GM19455 (cell line): ENCODE measurements around the gene SLAIN2.

Source experiments
- ATAC-seq: cut with Tn5 transposase; IDR thresholded peaks from one replicate; pipeline ENCODE4 v1.9.1; 2021; ENCODE audit not compliant: unreplicated experiment

SLAIN2 gene

GRCh38 chr4:48334236-48334635 is 7.1 kb upstream of the SLAIN2 start:
- no peak for ATAC-seq

DNA sequence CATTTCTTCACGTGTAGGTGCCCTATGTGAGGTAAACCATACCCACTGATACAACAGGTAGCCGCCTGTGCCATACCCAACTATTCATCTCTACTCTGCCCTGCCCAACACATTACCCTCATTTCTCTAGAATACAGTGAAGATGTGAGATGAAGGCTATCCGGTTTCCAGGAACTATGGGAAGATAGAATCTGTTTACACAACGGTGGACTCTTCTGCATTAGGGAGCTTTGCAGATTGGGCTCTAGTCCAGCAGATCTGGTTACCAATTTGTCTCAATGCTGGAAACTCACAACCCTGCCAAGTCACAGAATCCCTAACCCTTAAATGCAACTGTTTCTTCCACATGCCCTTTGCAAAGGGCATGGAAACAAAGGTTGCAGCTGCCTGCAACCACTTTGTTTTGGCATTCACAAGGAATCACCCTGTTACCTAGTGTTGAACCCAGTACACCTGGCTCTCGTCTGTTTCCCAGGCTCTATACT is 6.4 kb upstream of the SLAIN2 start:
- no peak for ATAC-seq

DNA sequence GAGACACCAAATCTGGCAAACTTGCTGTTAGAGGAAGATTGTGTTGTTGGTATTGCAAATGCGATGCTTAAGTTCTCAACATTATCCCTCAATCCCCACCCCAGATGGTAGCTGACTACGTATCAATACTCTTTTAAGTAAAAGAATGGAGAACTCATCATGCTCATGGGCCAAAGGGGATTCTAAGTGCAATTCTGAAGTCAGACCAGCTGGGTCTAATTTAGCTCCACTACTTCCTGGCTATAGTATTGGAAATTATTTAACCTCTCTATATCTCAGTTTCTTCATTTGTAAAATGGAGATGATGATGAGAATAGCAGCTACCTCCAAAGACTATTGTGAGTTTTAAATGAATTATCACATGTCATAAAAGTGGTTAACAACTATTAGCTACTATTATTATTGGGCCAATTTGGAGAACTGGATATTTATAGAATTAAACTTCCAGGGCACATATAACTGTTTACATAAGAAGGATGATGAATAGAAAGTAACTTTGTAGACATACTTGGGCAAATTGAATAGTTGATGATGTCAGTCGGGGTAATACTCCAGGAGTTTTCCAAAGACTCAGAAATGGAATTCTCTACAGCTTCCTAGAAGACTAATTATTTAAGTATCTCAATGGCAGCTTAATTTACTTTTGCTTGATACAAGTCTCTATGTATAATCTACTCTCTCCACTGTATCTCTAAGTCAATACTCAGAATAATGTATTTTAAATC is 5.0 kb upstream of the SLAIN2 start:
- no peak for ATAC-seq

GRCh38 chr4:48337731-48338130 is 3.6 kb upstream of the SLAIN2 start:
- ATAC-seq: no peak

- no peak for ATAC-seq
These were observed 1.7 kb upstream of the SLAIN2 start for GRCh38 chr4:48339642-48340041.

DNA sequence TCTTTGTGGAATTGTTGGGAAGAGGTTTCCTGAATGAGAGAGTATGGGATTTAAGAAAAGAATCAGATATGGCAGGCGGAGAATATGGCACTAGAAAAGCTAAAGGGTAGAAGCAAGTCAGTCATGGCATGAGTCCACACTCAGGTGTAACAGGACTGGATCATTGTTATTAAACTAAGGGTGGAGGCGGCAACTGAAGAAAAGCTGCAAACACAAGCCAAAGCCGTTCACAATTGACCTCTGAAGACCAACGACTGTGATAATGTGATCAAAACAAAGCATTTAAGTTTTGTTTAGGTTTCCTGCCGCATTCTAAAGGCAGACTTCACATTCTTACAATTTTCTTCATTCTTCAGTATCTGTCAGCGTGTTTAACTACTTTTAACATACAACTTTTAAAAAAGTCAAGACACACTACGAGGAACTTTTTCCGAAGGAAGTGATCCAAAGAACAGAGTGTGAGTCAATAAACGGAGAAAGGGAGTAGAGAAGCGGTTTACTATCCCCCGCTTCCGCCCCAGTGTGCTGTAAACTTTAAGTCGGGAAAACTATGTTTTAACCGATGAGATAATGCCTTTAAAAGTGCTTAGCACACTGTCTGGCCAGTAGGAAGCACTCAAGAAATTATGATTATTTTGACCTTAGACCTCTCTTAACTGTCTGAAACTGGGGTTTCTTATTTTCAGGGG is 909 bp upstream of the SLAIN2 start:
- peak; percentile 8 for ATAC-seq

- peak; percentile 26 for ATAC-seq
These were observed 662 bp downstream of the SLAIN2 start for GRCh38 chr4:48341776-48342605.

DNA sequence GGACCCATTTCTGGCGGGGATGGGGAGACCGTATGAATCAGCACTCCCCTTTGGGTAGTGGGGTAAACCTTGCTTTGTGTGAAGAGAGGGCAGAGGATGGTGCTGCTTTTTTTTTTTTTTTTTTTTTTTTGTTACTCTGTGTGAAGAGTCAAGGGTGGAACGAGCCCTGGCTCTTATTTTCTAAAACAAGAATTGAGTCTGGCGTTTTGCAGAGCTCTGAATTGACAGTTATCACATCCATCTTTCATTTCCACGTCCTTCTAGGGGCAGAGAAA is 1.2 kb downstream of the SLAIN2 start:
- no peak for ATAC-seq

GRCh38 chr4:48343035-48343434 is 1.7 kb downstream of the SLAIN2 start:
- ATAC-seq: no peak

- no peak for ATAC-seq
These were observed 2.2 kb downstream of the SLAIN2 start for GRCh38 chr4:48343551-48343950.

DNA sequence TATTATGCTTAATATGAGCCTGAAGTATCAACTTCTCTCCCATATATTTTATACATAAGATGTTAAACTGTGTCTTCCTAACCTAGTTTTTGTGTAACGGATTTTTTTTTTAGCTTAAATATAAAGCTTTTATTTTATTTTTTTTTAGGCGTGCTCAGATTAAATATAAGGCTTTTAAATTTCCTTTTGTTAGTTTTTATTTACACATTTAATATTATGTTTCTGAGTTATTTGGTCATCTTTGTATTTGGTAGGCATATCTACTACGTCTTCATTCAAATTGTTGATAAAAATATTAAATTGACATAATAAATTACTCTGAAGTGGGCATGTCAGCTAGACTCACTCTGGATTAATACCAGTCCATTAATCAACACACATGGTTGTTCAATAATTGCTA is 4.2 kb downstream of the SLAIN2 start:
- no peak for ATAC-seq

DNA sequence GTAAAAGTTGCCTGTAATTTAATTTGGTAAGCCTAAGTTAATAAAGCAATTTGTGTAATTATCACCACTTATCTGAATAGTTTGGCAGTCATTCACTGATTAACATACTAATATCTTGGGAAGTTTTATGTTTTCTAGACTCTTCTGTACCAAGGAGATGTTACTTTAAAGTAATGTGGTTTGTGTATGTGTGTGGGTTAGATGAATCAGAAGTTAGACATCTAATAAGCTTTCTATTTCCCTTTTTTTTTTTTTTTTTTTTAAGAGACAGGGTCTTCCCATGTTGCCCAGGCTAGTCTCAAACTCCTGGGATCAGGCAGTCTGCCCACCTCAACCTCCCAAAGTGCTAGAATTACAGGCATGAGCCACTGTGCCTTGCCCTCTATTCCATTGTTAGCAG is 5.3 kb downstream of the SLAIN2 start:
- no peak for ATAC-seq

DNA sequence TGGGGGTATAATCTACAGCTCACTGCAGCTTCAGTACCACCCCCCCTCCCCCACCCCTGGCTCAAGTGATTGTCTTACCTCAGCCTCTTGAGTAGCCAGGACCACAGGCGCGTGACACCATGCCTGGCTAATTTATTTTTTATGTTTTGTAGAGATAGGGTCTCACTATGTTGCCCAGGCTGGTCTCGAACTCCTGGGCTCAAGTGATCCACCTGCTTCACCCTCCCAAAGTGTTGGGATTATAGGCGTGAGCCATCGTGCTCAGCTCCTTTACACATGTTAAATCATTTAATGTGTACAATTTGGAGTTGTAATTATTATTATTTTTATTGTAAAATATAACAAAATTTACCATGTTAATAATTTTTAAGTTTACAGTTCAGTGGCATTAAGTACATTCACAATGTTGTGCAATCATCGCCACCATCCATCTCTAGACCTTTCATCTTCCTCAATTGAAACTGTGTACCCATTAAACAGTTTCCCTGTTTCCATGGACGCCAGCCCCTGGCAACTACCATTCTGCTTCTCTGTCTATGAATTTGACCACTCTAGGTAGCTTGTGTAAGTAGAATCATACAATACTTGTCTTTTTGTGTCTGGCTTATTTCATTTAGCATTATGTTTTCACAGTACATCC is 6.1 kb downstream of the SLAIN2 start:
- ATAC-seq: no peak

DNA sequence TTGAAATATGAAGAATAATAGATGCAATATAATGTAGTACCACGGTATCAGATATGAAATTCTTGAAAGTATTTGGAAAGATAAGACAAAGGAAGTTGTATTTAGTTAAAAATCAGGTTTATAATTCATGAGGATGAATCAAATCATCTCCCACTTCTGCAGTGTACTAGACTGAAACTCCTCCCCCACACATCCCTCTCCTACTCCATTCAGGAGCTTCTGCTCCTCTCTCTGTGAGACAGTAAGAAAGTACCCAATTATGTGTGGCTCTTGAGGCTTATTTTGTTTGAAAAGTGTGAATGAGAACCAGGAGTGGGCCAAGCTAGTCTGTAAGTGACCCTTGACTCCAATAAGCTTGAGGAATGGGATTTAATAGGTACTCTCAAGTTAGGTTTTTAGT is 9.5 kb downstream of the SLAIN2 start:
- no peak for ATAC-seq

DNA sequence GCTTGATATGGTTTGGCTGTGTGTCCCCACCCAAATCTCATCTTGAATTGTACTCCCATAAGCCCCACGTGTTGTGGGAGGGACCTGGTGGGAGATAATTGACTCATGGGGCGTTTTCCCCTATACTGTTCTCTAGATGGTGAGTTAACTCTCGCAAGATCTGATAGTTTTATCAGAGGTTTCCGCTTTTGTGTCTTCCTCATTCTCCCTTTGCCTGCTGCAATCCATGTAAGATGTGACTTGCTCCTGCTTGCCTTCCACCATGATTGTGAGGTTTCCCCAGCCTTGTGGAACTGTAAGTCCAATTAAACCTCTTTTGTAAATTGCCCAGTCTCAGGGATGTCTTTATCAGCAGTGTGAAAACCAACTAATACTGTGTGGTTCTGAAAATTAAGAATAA is 11.5 kb downstream of the SLAIN2 start:
- no peak for ATAC-seq

DNA sequence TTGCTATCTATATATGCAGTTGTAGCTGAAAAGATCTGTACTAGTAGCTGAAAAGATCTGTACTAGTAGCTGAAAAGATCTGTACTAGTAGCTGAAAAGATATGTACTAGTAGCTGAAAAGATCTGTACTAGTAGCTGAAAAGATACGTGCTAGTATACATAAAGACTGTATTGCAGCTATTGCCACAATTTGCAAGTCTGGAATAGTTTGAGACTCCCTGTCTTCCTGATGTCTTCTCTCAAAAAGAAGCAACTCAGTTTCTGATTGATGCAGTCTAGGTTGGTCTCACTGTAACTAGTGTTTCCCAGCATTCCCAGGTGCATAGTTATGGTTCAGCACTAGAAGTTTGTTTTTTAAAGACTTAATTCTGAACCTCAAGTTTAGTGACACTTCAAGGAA is 15.0 kb downstream of the SLAIN2 start:
- ATAC-seq: no peak

DNA sequence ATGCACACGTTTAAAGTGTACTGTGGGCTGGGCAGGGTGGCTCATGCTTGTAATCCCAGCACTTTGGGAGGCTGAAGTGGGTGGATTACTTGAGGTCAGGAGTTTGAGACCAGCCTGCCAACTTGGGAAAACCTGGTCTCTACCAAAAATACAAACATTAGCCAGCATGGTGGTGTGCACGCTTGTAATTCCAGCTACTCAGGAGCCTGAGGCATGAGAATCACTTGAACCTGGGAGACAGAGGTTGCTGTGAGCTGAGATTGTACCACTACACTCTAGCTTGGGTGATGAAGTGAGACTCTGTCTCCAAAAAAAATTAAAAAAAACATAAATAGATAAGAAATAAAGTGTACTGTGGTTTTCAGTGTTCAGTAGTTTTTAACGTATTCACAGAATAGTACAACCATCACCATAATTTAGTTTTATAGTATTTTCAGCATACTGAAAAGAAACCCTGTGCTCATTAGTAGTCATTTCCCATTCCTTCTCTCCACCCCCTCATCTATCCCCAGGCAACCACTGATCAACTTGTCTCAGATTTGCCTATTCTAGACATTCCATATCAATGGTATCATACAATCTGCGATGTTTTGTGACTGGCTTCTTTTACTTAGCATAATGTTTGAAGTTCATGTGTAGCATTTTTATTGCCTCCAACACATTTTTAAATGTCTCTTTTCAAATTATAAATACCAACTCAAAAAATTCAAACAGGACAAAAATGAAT is 19.1 kb downstream of the SLAIN2 start:
- no peak for ATAC-seq

- no peak for ATAC-seq
These were observed 19.7 kb downstream of the SLAIN2 start for GRCh38 chr4:48361012-48361400.

- ATAC-seq: no peak
These were observed 25.3 kb downstream of the SLAIN2 start for GRCh38 chr4:48366611-48367010.

DNA sequence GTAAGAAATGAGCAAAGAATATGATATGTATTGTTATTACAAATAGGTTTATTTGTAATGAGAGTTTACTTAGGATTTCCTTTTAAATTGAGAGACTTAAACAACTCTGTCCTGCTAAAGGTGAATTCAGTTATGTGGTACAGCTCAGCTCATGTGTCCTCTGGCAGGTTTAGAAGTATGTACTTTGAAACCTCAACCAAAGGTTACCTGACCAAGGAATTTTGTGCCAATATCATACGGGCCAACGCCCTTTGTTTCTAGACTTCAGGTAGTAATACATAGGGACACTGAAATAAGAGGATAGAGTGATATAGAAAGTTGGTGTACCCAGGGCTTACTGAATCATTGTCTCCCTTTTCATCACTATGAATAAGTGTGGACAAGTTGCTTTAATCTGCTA is 25.7 kb downstream of the SLAIN2 start:
- ATAC-seq: no peak

DNA sequence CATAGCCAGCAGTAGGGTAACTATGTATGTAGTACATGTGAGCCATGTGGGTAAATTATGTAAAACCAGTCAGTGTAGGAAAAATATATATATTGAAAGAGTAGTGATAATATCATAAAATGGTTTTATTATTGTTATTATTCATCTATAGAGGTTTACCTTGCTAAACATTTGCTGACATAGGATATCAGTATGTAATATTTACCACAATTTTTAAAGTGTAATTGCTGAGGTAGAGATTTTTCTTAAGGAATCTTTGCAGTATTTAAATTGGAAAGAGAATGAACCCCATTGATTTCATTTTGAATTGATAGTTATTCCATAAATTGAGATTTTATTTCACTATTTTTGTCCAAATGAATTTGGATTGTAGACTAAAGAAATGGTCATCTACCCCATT is 27.1 kb downstream of the SLAIN2 start:
- ATAC-seq: no peak
